ENCODE measurements around the gene ABCB7.
"Not testable (repeated sequence)": the region's sequence is repeated elsewhere in the genome, so short reads cannot be mapped to it uniquely, and the experiment has no call there.

Gene ABCB7

GRCh38 chrX:75076429-75076828 is 79.7 kb downstream of the ABCB7 start:
- H3K9me3 ChIP-seq (ENCODE audit: control insufficient read depth, low read length), result no peaks in the 10 kb centered on the region
- H3K27me3 ChIP-seq (ENCODE audit: control insufficient read depth, insufficient read depth, low read length), result no peaks in the 10 kb centered on the region
- no peak overlapping the region for H3K9ac ChIP-seq (ENCODE audit: low read length)
- H3K4me1 ChIP-seq (ENCODE audit: control insufficient read depth, insufficient read depth, low read length), result no peaks in the 10 kb centered on the region
- H3K36me3 ChIP-seq (ENCODE audit: control insufficient read depth, insufficient read depth, low read length), result no peaks in the 10 kb centered on the region
- no peak overlapping the region for H3K4me3 ChIP-seq (ENCODE audit: low read length)

GRCh38 chrX:75074475-75074874 is 81.6 kb downstream of the ABCB7 start:
- H3K4me3 ChIP-seq (ENCODE audit: low read length), result no peak overlapping the region
- H3K9ac ChIP-seq (ENCODE audit: low read length), result no peak overlapping the region
- H3K4me1 ChIP-seq (ENCODE audit: control insufficient read depth, insufficient read depth, low read length), result no peaks in the 10 kb centered on the region
- no peaks in the 10 kb centered on the region for H3K36me3 ChIP-seq (ENCODE audit: control insufficient read depth, insufficient read depth, low read length)
- no peaks in the 10 kb centered on the region for H3K9me3 ChIP-seq (ENCODE audit: control insufficient read depth, low read length)
- no peaks in the 10 kb centered on the region for H3K27me3 ChIP-seq (ENCODE audit: control insufficient read depth, insufficient read depth, low read length)

- Histone ChIP-seq H3K4me3 (ENCODE audit: low read length) (no peak overlapping the region), H3K9ac (ENCODE audit: low read length) (no peak overlapping the region), H3K9me3 (ENCODE audit: control insufficient read depth, low read length) (no peaks in the 10 kb centered on the region), H3K27me3 (ENCODE audit: control insufficient read depth, insufficient read depth, low read length) (no peaks in the 10 kb centered on the region), H3K4me1 (ENCODE audit: control insufficient read depth, insufficient read depth, low read length) (no peaks in the 10 kb centered on the region), H3K36me3 (ENCODE audit: control insufficient read depth, insufficient read depth, low read length) (no peaks in the 10 kb centered on the region)
Observed at GRCh38 chrX:75071334-75071733, 84.7 kb downstream of the ABCB7 start.

- Histone ChIP-seq H3K4me1 (ENCODE audit: control insufficient read depth, insufficient read depth, low read length) (no peaks in the 10 kb centered on the region), H3K4me3 (ENCODE audit: low read length) (no peak overlapping the region), H3K9me3 (ENCODE audit: control insufficient read depth, low read length) (no peaks in the 10 kb centered on the region), H3K27me3 (ENCODE audit: control insufficient read depth, insufficient read depth, low read length) (no peaks in the 10 kb centered on the region), H3K36me3 (ENCODE audit: control insufficient read depth, insufficient read depth, low read length) (no peaks in the 10 kb centered on the region), H3K9ac (ENCODE audit: low read length) (no peak overlapping the region)
Observed at GRCh38 chrX:75067931-75068330, 88.2 kb downstream of the ABCB7 start.

- no peaks in the 10 kb centered on the region for H3K36me3 ChIP-seq (ENCODE audit: control insufficient read depth, insufficient read depth, low read length)
- H3K9ac ChIP-seq (ENCODE audit: low read length), result no peak overlapping the region
- H3K4me3 ChIP-seq (ENCODE audit: low read length), result no peak overlapping the region
Observed at GRCh38 chrX:75061701-75062100, 94.4 kb downstream of the ABCB7 start.

GRCh38 chrX:75051047-75051446 is 105.0 kb downstream of the ABCB7 start:
- Histone ChIP-seq H3K4me3 (ENCODE audit: low read length) (no peak overlapping the region), H3K36me3 (ENCODE audit: control insufficient read depth, insufficient read depth, low read length) (no peaks in the 10 kb centered on the region), H3K27me3 (ENCODE audit: control insufficient read depth, insufficient read depth, low read length) (no peaks in the 10 kb centered on the region), H3K9ac (ENCODE audit: low read length) (no peak overlapping the region), H3K4me1 (ENCODE audit: control insufficient read depth, insufficient read depth, low read length) (no peaks in the 10 kb centered on the region), H3K9me3 (ENCODE audit: control insufficient read depth, low read length) (no peaks in the 10 kb centered on the region)

More at GRCh38 chrX:75061701-75062100, 94.4 kb downstream of the ABCB7 start:
- Histone ChIP-seq H3K4me1 (ENCODE audit: control insufficient read depth, insufficient read depth, low read length) (no peaks in the 10 kb centered on the region), H3K9me3 (ENCODE audit: control insufficient read depth, low read length) (no peaks in the 10 kb centered on the region), H3K27me3 (ENCODE audit: control insufficient read depth, insufficient read depth, low read length) (no peaks in the 10 kb centered on the region)

GRCh38 chrX:75045369-75045768 is 110.7 kb downstream of the ABCB7 start:
- Histone ChIP-seq H3K9me3 (ENCODE audit: control insufficient read depth, low read length) (no peaks in the 10 kb centered on the region), H3K36me3 (ENCODE audit: control insufficient read depth, insufficient read depth, low read length) (no peaks in the 10 kb centered on the region), H3K4me3 (ENCODE audit: low read length) (no peak overlapping the region), H3K4me1 (ENCODE audit: control insufficient read depth, insufficient read depth, low read length) (no peaks in the 10 kb centered on the region), H3K27me3 (ENCODE audit: control insufficient read depth, insufficient read depth, low read length) (no peaks in the 10 kb centered on the region), H3K9ac (ENCODE audit: low read length) (no peak overlapping the region)

- H3K27me3 ChIP-seq (ENCODE audit: control insufficient read depth, insufficient read depth, low read length); H3K9ac ChIP-seq (ENCODE audit: low read length); H3K9me3 ChIP-seq (ENCODE audit: control insufficient read depth, low read length); H3K4me3 ChIP-seq (ENCODE audit: low read length); H3K36me3 ChIP-seq (ENCODE audit: control insufficient read depth, insufficient read depth, low read length); H3K4me1 ChIP-seq (ENCODE audit: control insufficient read depth, insufficient read depth, low read length): not testable (repeated sequence)
Observed at GRCh38 chrX:75044142-75044541, 111.9 kb downstream of the ABCB7 start.

- Histone ChIP-seq H3K4me1 (ENCODE audit: control insufficient read depth, insufficient read depth, low read length) (no peaks in the 10 kb centered on the region), H3K36me3 (ENCODE audit: control insufficient read depth, insufficient read depth, low read length) (no peaks in the 10 kb centered on the region), H3K9ac (ENCODE audit: low read length) (no peak overlapping the region), H3K27me3 (ENCODE audit: control insufficient read depth, insufficient read depth, low read length) (no peaks in the 10 kb centered on the region), H3K9me3 (ENCODE audit: control insufficient read depth, low read length) (no peaks in the 10 kb centered on the region), H3K4me3 (ENCODE audit: low read length) (no peak overlapping the region)
Observed at GRCh38 chrX:75038925-75039324, 117.2 kb downstream of the ABCB7 start.

Data from mucosa of stomach (tissue), 1 donor.